Endothelial cell (in vitro differentiated cells): ENCODE data around the gene POP5. TPM values are rescaled to one million over a fixed set of nuclear protein-coding genes. Genes with fewer than 3 reads are reported as not detected.
"Not testable (repeated sequence)": the region's sequence is repeated elsewhere in the genome, so short reads cannot be mapped to it uniquely, and the experiment has no call there.

Source experiments
- DNase-seq: peaks from one replicate; pipeline ENCODE4 v3.0.0; 2021; ENCODE audit warnings: low spot score
- H3K27ac Mint-ChIP-seq: one replicate; pipeline ENCODE4 v1.8.0; 2021; ENCODE audit warnings: mixed read lengths, inconsistent platforms; ENCODE audit not compliant: unreplicated experiment
- H3K27me3 Mint-ChIP-seq: one replicate; pipeline ENCODE4 v1.8.0; 2021; ENCODE audit warnings: mild to moderate bottlenecking, moderate library complexity, mixed read lengths, inconsistent platforms; ENCODE audit not compliant: unreplicated experiment
- H3K36me3 Mint-ChIP-seq: one replicate; pipeline ENCODE4 v1.8.0; 2021; ENCODE audit warnings: mild to moderate bottlenecking, low read depth, mixed read lengths, inconsistent platforms; ENCODE audit not compliant: unreplicated experiment
- H3K4me1 Mint-ChIP-seq: one replicate; pipeline ENCODE4 v1.8.0; 2021; ENCODE audit warnings: mild to moderate bottlenecking, mixed read lengths, inconsistent platforms; ENCODE audit not compliant: unreplicated experiment
- H3K4me3 Mint-ChIP-seq: one replicate; pipeline ENCODE4 v1.8.0; 2021; ENCODE audit warnings: mild to moderate bottlenecking, mixed read lengths, inconsistent platforms; ENCODE audit not compliant: unreplicated experiment
- H3K9me3 Mint-ChIP-seq: one replicate; pipeline ENCODE4 v1.8.0; 2021; ENCODE audit warnings: mixed read lengths, inconsistent platforms; ENCODE audit not compliant: unreplicated experiment
- total RNA-seq: library from RNA; stranded (reverse); fragmentation: NEBNext Ultra II Directional; extraction: Animal tissue kit (Norgen Biotek cat#: 25700); gene quantifications from one replicate; pipeline ENCODE4 v1.2.1, GENCODE V29; 2021; ENCODE audit not compliant: unreplicated experiment
- TF ChIP-seq, protein P1 (sequence below): fragments of 200-600 bp; sonication (generic); IDR thresholded peaks from one replicate; pipeline ENCODE4 v1.5.0; 2021; ENCODE audit warnings: antibody characterized with exemption; ENCODE audit not compliant: unreplicated experiment

Gene POP5
- total RNA-seq, 1 donor from 2014 or later, result 17.8 TPM

- H3K27ac Mint-ChIP-seq, result no peak overlapping the region
- H3K9me3 Mint-ChIP-seq, result no peaks in the 10 kb centered on the region
- no peak overlapping the region for H3K4me3 Mint-ChIP-seq
- no peaks in the 10 kb centered on the region for H3K4me1 Mint-ChIP-seq
- H3K27me3 Mint-ChIP-seq, result peaks cover 3% of the 10 kb centered on the region
- H3K36me3 Mint-ChIP-seq, result no peaks in the 10 kb centered on the region
- DNase-seq, result no peak
- TF ChIP-seq, protein P1, sequence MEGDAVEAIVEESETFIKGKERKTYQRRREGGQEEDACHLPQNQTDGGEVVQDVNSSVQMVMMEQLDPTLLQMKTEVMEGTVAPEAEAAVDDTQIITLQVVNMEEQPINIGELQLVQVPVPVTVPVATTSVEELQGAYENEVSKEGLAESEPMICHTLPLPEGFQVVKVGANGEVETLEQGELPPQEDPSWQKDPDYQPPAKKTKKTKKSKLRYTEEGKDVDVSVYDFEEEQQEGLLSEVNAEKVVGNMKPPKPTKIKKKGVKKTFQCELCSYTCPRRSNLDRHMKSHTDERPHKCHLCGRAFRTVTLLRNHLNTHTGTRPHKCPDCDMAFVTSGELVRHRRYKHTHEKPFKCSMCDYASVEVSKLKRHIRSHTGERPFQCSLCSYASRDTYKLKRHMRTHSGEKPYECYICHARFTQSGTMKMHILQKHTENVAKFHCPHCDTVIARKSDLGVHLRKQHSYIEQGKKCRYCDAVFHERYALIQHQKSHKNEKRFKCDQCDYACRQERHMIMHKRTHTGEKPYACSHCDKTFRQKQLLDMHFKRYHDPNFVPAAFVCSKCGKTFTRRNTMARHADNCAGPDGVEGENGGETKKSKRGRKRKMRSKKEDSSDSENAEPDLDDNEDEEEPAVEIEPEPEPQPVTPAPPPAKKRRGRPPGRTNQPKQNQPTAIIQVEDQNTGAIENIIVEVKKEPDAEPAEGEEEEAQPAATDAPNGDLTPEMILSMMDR, result no peak
Observed at GRCh38 chr12:120610560-120610959, 29.4 kb upstream of the POP5 start.

GRCh38 chr12:120602416-120602815 is 21.2 kb upstream of the POP5 start:
- not testable (repeated sequence) for H3K27ac Mint-ChIP-seq, H3K4me1 Mint-ChIP-seq

DNA sequence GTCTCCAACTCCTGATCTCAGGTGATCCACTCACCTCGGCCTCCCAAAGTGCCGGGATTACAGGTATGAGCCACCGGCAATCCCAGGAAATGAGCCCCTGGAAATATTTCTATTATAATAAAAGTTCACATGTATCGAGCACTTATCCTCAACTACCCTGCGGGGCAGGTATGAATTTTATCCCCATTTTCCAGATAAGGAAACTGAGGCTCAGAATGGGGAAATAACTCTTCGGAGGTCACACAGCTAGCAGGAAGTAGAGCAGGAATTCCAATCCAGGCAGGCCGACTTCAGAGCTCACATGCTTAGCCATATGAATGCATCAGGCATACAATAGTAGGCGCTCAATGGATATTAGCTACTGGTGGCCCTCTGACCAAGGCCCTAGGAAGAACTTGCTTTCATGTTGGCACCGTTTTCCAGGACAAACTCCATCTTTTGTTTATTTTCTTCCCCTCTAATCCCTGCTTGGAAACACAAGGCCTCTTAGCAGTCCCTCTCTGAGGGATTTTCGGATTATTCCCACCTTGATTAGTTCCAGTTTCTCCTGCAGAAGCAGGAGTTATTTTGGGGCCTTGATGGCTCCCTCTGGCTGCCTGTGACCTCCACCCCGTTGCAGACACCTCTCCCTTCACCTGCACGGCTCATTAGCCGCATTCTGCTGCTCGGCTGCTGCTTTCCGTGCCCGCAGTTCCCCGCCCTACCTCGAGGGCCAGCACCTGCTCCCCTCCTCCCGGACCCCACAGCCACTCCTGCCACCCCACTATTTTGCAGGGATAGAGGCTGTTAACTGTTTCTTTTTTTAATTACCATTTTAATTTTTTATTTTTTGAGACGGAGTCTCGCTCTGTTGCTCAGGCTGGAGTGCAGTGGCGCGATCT is 18.7 kb upstream of the POP5 start:
- Mint-ChIP-seq H3K27ac (no peak overlapping the region), H3K4me3 (no peak overlapping the region), H3K27me3 (no peaks in the 10 kb centered on the region), H3K36me3 (no peaks in the 10 kb centered on the region), H3K4me1 (no peaks in the 10 kb centered on the region), H3K9me3 (no peaks in the 10 kb centered on the region)
- TF ChIP-seq, protein P1, result no peak
- no peak for DNase-seq

More at GRCh38 chr12:120602416-120602815, 21.2 kb upstream of the POP5 start:
- not testable (repeated sequence) for H3K9me3 Mint-ChIP-seq, H3K36me3 Mint-ChIP-seq, H3K4me3 Mint-ChIP-seq, DNase-seq, H3K27me3 Mint-ChIP-seq

GRCh38 chr12:120598674-120599463 is 17.7 kb upstream of the POP5 start:
- no peak for DNase-seq
- Mint-ChIP-seq H3K9me3 (no peaks in the 10 kb centered on the region), H3K4me1 (no peaks in the 10 kb centered on the region), H3K4me3 (no peak overlapping the region), H3K36me3 (no peaks in the 10 kb centered on the region), H3K27me3 (no peaks in the 10 kb centered on the region), H3K27ac (no peak overlapping the region)
- TF ChIP-seq, protein P1, result no peak

GRCh38 chr12:120597861-120598260 is 16.7 kb upstream of the POP5 start:
- no peak for DNase-seq
- H3K4me3 Mint-ChIP-seq, result no peak overlapping the region
- H3K27ac Mint-ChIP-seq, result no peak overlapping the region
- no peaks in the 10 kb centered on the region for H3K9me3 Mint-ChIP-seq
- TF ChIP-seq, protein P1, result no peak
- H3K27me3 Mint-ChIP-seq, result no peaks in the 10 kb centered on the region
- H3K4me1 Mint-ChIP-seq, result no peaks in the 10 kb centered on the region
- no peaks in the 10 kb centered on the region for H3K36me3 Mint-ChIP-seq
